ENCODE measurements around the gene CTNNA2. TPM values are rescaled to one million over a fixed set of nuclear protein-coding genes. Genes with fewer than 3 reads are reported as not detected.

Gene CTNNA2
- total RNA-seq, 1 donor from 2014 or later, result 43.5 TPM

DNA sequence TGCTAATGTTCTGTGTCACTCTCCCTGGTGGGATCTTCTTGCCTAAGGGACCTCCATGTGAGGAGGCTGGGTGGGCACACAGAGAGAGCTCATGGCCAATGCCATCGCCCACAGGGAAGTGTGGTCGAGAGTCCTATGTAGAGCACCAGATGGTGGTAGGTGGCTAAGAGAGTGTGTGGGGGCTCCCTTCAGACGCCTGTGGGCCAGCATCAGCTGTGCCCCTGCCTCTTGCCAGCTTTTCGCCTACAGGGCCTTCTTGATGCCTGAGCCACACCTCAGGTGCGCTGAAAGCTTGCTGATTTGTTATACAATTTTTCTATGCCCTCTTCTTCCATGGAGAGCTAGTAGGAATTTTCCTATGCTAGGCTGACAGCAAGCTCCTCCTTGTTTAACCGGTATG, 753.4 kb downstream of the CTNNA2 start:
- no peak overlapping the region for H3K27ac Mint-ChIP-seq
- Histone ChIP-seq H3K79me2 (ENCODE audit: low read depth) (no peaks in the 10 kb centered on the region), H3F3A (ENCODE audit: low read depth) (no peaks in the 10 kb centered on the region), H3K9ac (no peak overlapping the region), H3K27me3 (no peaks in the 10 kb centered on the region), H3K9me3 (ENCODE audit: low read depth) (no peaks in the 10 kb centered on the region), H4K20me1 (ENCODE audit: low read depth) (no peaks in the 10 kb centered on the region), H3K36me3 (no peaks in the 10 kb centered on the region), H3K4me1 (no peaks in the 10 kb centered on the region), H3K27ac (no peak overlapping the region), H3K4me3 (no peak overlapping the region), H3K4me2 (no peak overlapping the region), H2AFZ (replicated peaks) (no peak overlapping the region)
- no peak for DNase-seq (ENCODE audit: low spot score)
- H3K4me1 Mint-ChIP-seq, result no peaks in the 10 kb centered on the region
- no peaks in the 10 kb centered on the region for H3K36me3 Mint-ChIP-seq
- H3K4me3 Mint-ChIP-seq, result no peak overlapping the region
- peaks cover 2% of the 10 kb centered on the region for H3K27me3 Mint-ChIP-seq (ENCODE audit: insufficient read depth, low read depth)
- H3K9me3 Mint-ChIP-seq, result peaks cover 2% of the 10 kb centered on the region
- TF ChIP-seq EZH2phosphoT487 (IDR thresholded peaks at IDR 0.05) (no peak), EZH2 (IDR thresholded peaks at IDR 0.05) (no peak)
- TF ChIP-seq, protein P1, sequence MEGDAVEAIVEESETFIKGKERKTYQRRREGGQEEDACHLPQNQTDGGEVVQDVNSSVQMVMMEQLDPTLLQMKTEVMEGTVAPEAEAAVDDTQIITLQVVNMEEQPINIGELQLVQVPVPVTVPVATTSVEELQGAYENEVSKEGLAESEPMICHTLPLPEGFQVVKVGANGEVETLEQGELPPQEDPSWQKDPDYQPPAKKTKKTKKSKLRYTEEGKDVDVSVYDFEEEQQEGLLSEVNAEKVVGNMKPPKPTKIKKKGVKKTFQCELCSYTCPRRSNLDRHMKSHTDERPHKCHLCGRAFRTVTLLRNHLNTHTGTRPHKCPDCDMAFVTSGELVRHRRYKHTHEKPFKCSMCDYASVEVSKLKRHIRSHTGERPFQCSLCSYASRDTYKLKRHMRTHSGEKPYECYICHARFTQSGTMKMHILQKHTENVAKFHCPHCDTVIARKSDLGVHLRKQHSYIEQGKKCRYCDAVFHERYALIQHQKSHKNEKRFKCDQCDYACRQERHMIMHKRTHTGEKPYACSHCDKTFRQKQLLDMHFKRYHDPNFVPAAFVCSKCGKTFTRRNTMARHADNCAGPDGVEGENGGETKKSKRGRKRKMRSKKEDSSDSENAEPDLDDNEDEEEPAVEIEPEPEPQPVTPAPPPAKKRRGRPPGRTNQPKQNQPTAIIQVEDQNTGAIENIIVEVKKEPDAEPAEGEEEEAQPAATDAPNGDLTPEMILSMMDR (IDR thresholded peaks at IDR 0.05), result no peak

DNA sequence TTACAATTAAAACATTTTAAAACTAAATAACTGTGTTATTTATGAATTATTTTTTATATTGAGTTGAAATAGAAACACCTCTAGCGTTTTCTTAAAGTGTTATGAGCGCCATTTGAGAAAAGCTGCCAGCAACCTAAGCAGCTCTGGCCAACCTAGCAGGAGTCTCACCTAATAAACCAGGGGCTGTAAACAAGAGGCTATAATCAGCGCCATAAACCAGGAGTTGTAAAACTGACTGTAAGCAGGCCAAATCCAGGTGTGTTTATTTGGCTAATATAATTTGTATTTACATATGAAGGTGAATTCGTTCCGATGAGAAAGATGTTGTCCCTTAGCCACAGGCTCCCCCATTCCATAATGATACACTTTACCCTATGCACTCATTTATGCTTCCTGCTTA, 757.0 kb downstream of the CTNNA2 start:
- H3K4me3 ChIP-seq, result no peak overlapping the region
- no peaks in the 10 kb centered on the region for H3K9me3 ChIP-seq (ENCODE audit: low read depth)
- H3K4me1 ChIP-seq, result no peaks in the 10 kb centered on the region
- H3K4me3 Mint-ChIP-seq, result no peak overlapping the region
- H4K20me1 ChIP-seq (ENCODE audit: low read depth), result no peaks in the 10 kb centered on the region
- H3K27ac ChIP-seq, result no peak overlapping the region
- no peaks in the 10 kb centered on the region for H3K36me3 Mint-ChIP-seq
- H3K4me2 ChIP-seq, result no peak overlapping the region
- H3K27ac Mint-ChIP-seq, result no peak overlapping the region
- no peaks in the 10 kb centered on the region for H3K27me3 ChIP-seq
- H3K27me3 Mint-ChIP-seq (ENCODE audit: insufficient read depth, low read depth), result peaks cover 2% of the 10 kb centered on the region
- H3K4me1 Mint-ChIP-seq, result peaks cover 13% of the 10 kb centered on the region
- H3K9me3 Mint-ChIP-seq, result peaks cover 2% of the 10 kb centered on the region
- no peaks in the 10 kb centered on the region for H3K36me3 ChIP-seq
- no peak for DNase-seq (ENCODE audit: low spot score)
- no peaks in the 10 kb centered on the region for H3K79me2 ChIP-seq (ENCODE audit: low read depth)
- TF ChIP-seq, protein P1 (IDR thresholded peaks at IDR 0.05), result no peak
- TF ChIP-seq EZH2phosphoT487 (IDR thresholded peaks at IDR 0.05), result no peak
- no peak for TF ChIP-seq EZH2 (IDR thresholded peaks at IDR 0.05)
- no peak overlapping the region for H3K9ac ChIP-seq
- no peaks in the 10 kb centered on the region for H3F3A ChIP-seq (ENCODE audit: low read depth)
- no peak overlapping the region for H2AFZ ChIP-seq (replicated peaks)

DNA sequence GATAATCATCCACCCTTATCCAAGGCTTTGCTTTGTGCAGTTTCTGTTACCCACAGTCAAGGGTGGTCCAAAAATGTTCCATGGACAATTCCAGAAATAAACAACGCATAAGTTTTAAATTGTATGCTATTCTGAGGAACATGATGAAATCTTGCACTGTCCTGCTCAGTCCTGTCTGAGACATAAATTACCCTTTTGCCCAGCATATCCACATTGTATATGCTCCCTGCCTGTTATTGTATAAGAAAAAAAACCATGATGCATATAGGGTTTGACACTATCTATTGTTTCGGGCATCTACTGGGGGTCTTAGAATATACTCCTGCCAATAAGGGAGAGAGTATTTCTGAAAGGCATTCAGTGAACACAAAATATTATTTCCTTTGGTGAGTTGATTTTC, 767.7 kb downstream of the CTNNA2 start:
- no peak overlapping the region for H3K4me3 ChIP-seq
- H3K9me3 ChIP-seq (ENCODE audit: low read depth), result no peaks in the 10 kb centered on the region
- H3K36me3 ChIP-seq, result no peaks in the 10 kb centered on the region
- H3K27me3 ChIP-seq, result no peaks in the 10 kb centered on the region
- no peak overlapping the region for H2AFZ ChIP-seq (replicated peaks)
- H3K36me3 Mint-ChIP-seq, result peaks cover 10% of the 10 kb centered on the region
- H3K27ac Mint-ChIP-seq, result peak overlapping the region; percentile 97
- H3K4me1 ChIP-seq, result no peaks in the 10 kb centered on the region
- no peak overlapping the region for H3K9ac ChIP-seq
- no peaks in the 10 kb centered on the region for H3F3A ChIP-seq (ENCODE audit: low read depth)
- no peaks in the 10 kb centered on the region for H4K20me1 ChIP-seq (ENCODE audit: low read depth)
- no peaks in the 10 kb centered on the region for H3K79me2 ChIP-seq (ENCODE audit: low read depth)
- peaks cover 56% of the 10 kb centered on the region for H3K4me1 Mint-ChIP-seq
- no peak overlapping the region for H3K4me3 Mint-ChIP-seq
- peaks cover 19% of the 10 kb centered on the region for H3K9me3 Mint-ChIP-seq
- H3K27me3 Mint-ChIP-seq (ENCODE audit: insufficient read depth, low read depth), result peaks cover 2% of the 10 kb centered on the region
- no peak overlapping the region for H3K4me2 ChIP-seq
- no peak for DNase-seq (ENCODE audit: low spot score)
- no peak overlapping the region for H3K27ac ChIP-seq
- TF ChIP-seq EZH2 (IDR thresholded peaks at IDR 0.05) (no peak), EZH2phosphoT487 (IDR thresholded peaks at IDR 0.05) (no peak)
- TF ChIP-seq, protein P1 (IDR thresholded peaks at IDR 0.05), result no peak

Data from neural progenitor cell (in vitro differentiated cells).